IMR-90 (cell line): ENCODE results near the gene IFT74. TPM values are rescaled to one million over a fixed set of nuclear protein-coding genes. Genes with fewer than 3 reads are reported as not detected.

Source experiments
- ATAC-seq: fragments of 200-7000 bp; cut with Tn5 transposase; 2 replicates; pipeline ENCODE4 v1.9.1; 2020; ENCODE audit warnings: low read depth, mild to moderate bottlenecking, moderate library complexity
- BruUV-seq: library from RNA; stranded (reverse); fragments of 400-500 nt; replicated peaks from 2 replicates; lab custom pipeline; 2021; lab: Mats Ljungman, UMichigan
- CTCF ChIA-PET: fragments of 300-600 bp; formaldehyde crosslinking; extraction: SDS; loops from one replicate; lab custom pipeline; 2021; ENCODE audit warnings: antibody characterized with exemption; lab: Yijun Ruan, JAX
- POLR2A ChIA-PET: fragments of 300-600 bp; sonication (Branson Sonifier 250); formaldehyde crosslinking; loops from one replicate; lab custom pipeline; 2022; ENCODE audit warnings: antibody characterized with exemption; ENCODE audit not compliant: unreplicated experiment; lab: Charles Lee
- DNase-seq: peaks from one replicate; pipeline ENCODE4 v3.0.0; 2013
- H2AFZ ChIP-seq: replicated peaks from 2 replicates; pipeline ENCODE3; 2013; ENCODE audit warnings: low read length, mild to moderate bottlenecking; ENCODE audit not compliant: poor library complexity
- H2AK5ac ChIP-seq: 2 replicates; pipeline ENCODE4 v1.6.1; 2013; ENCODE audit warnings: low read depth, low read length, inconsistent platforms
- H2AK9ac ChIP-seq: replicated peaks from 2 replicates; pipeline ENCODE3; 2013; ENCODE audit warnings: mild to moderate bottlenecking, low read depth, low read length, moderate library complexity; ENCODE audit not compliant: poor library complexity
- H2BK120ac ChIP-seq: 2 replicates; pipeline ENCODE4 v1.6.1; 2013; ENCODE audit warnings: low read depth, low read length, inconsistent platforms
- H2BK15ac ChIP-seq: 3 replicates; pipeline ENCODE4 v1.6.1; 2013; ENCODE audit warnings: low read depth, low read length, inconsistent platforms
- H2BK20ac ChIP-seq: 2 replicates; pipeline ENCODE4 v1.6.1; 2013; ENCODE audit warnings: low read depth, mild to moderate bottlenecking, inconsistent platforms, low read length, moderate library complexity
- H2BK5ac ChIP-seq: 2 replicates; pipeline ENCODE4 v1.6.1; 2013; ENCODE audit warnings: mild to moderate bottlenecking, low read depth, low read length, inconsistent platforms; ENCODE audit not compliant: poor library complexity, severe bottlenecking
- H3K14ac ChIP-seq: replicated peaks from 2 replicates; pipeline ENCODE4 v1.6.1; 2013; ENCODE audit warnings: low read depth, low read length, inconsistent platforms
- H3K18ac ChIP-seq: 2 replicates; pipeline ENCODE4 v1.6.1; 2013; ENCODE audit warnings: low read depth, low read length, control low read depth
- H3K23ac ChIP-seq: 2 replicates; pipeline ENCODE4 v1.6.1; 2013; ENCODE audit warnings: low read depth, low read length, inconsistent platforms
- H3K27ac ChIP-seq: 2 replicates; pipeline ENCODE4 v1.5.1; 2013; ENCODE audit warnings: mild to moderate bottlenecking, control low read depth, low read length; ENCODE audit not compliant: insufficient read depth
- H3K27me3 ChIP-seq: 2 replicates; pipeline ENCODE4 v1.6.1; 2013; ENCODE audit warnings: low read length; ENCODE audit not compliant: control insufficient read depth, insufficient read depth
- H3K36me3 ChIP-seq: 2 replicates; pipeline ENCODE4 v1.6.1; 2013; ENCODE audit warnings: low read length, mixed read lengths; ENCODE audit not compliant: control insufficient read depth, insufficient read depth
- H3K4ac ChIP-seq: 2 replicates; pipeline ENCODE4 v1.6.1; 2013; ENCODE audit warnings: low read depth, low read length, inconsistent platforms
- H3K4me1 ChIP-seq: 2 replicates; pipeline ENCODE4 v1.6.1; 2013; ENCODE audit warnings: low read length, mixed read lengths; ENCODE audit not compliant: control insufficient read depth, insufficient read depth
- H3K4me2 ChIP-seq: 2 replicates; pipeline ENCODE4 v1.6.1; 2013; ENCODE audit warnings: low read depth, mild to moderate bottlenecking, control low read depth, low read length, moderate library complexity
- H3K4me3 ChIP-seq: 2 replicates; pipeline ENCODE4 v1.5.1; 2013; ENCODE audit warnings: low read depth, mild to moderate bottlenecking, control low read depth, low read length, moderate library complexity; ENCODE audit not compliant: insufficient read depth
- H3K56ac ChIP-seq: 2 replicates; pipeline ENCODE4 v1.6.1; 2013; ENCODE audit warnings: low read length, inconsistent platforms; ENCODE audit not compliant: insufficient read depth; ENCODE audit errors: extremely low read depth
- H3K79me1 ChIP-seq, 2 experiments: 2 replicates each; pipeline ENCODE4 v1.6.1; 2013; ENCODE audit warnings: low read length in 2 of 2, inconsistent platforms in 1 of 2, low read depth in 1 of 2
- H3K9ac ChIP-seq: 2 replicates; pipeline ENCODE4 v1.6.1; 2013; ENCODE audit warnings: low read depth, low read length, control low read depth
- H3K9me1 ChIP-seq: 2 replicates; pipeline ENCODE4 v1.6.1; 2013; ENCODE audit warnings: low read length, inconsistent platforms; ENCODE audit not compliant: insufficient read depth
- H3K9me3 ChIP-seq: 2 replicates; pipeline ENCODE4 v1.6.1; 2013; ENCODE audit warnings: low read length; ENCODE audit not compliant: control insufficient read depth, insufficient read depth
- H4K20me1 ChIP-seq: 2 replicates; pipeline ENCODE4 v1.6.1; 2013; ENCODE audit warnings: low read length, inconsistent platforms; ENCODE audit not compliant: insufficient read depth
- H4K5ac ChIP-seq: 2 replicates; pipeline ENCODE4 v1.6.1; 2013; ENCODE audit warnings: mild to moderate bottlenecking, low read depth, low read length, control low read depth
- H4K8ac ChIP-seq, 2 experiments: 2 replicates each; pipeline ENCODE4 v1.6.1; 2013; ENCODE audit warnings: low read depth in 2 of 2, low read length in 2 of 2, control low read depth in 1 of 2, inconsistent platforms in 1 of 2
- H4K91ac ChIP-seq: 2 replicates; pipeline ENCODE4 v1.6.1; 2013; ENCODE audit warnings: low read depth, low read length, inconsistent platforms; ENCODE audit not compliant: insufficient read depth
- BHLHE40 ChIP-seq: fragments of 150-350 bp; IDR thresholded peaks from 2 replicates; pipeline ENCODE4 v1.6.1; 2016; ENCODE audit warnings: mild to moderate bottlenecking, low read depth, low read length
- CEBPB ChIP-seq: IDR thresholded peaks from 2 replicates; pipeline ENCODE4 v1.6.1; 2012; ENCODE audit warnings: low read depth, low read length, improper control_type of control experiment
- CHD1 ChIP-seq: IDR thresholded peaks from 2 replicates; pipeline ENCODE4 v1.6.1; 2012; ENCODE audit warnings: low read depth, low read length, improper control_type of control experiment
- CTCF ChIP-seq: conservative IDR thresholded peaks from 2 replicates; pipeline ENCODE4 v1.5.1; 2012; ENCODE audit warnings: mild to moderate bottlenecking, low read depth, low read length, improper control_type of control experiment
- ELK1 ChIP-seq: fragments of 150-350 bp; IDR thresholded peaks from 2 replicates; pipeline ENCODE4 v1.6.1; 2016; ENCODE audit warnings: low read depth, mild to moderate bottlenecking, low read length, moderate library complexity, borderline replicate concordance
- FOS ChIP-seq: fragments of 150-350 bp; IDR thresholded peaks from 2 replicates; pipeline ENCODE4 v1.6.1; 2016; ENCODE audit warnings: low read depth, low read length
- MAFK ChIP-seq: IDR thresholded peaks from 2 replicates; pipeline ENCODE4 v1.6.1; 2012; ENCODE audit warnings: low read depth, low read length, improper control_type of control experiment
- MAZ ChIP-seq: IDR thresholded peaks from 2 replicates; pipeline ENCODE4 v1.6.1; 2012; ENCODE audit warnings: low read depth, mild to moderate bottlenecking, low read length, improper control_type of control experiment, moderate library complexity, borderline replicate concordance
- MXI1 ChIP-seq: IDR thresholded peaks from 2 replicates; pipeline ENCODE4 v1.6.1; 2012; ENCODE audit warnings: low read depth, mild to moderate bottlenecking, low read length, moderate library complexity, borderline replicate concordance
- NFE2L2 ChIP-seq: fragments of 150-350 bp; IDR thresholded peaks from 2 replicates; pipeline ENCODE4 v1.6.1; 2016; ENCODE audit warnings: low read depth, mild to moderate bottlenecking, low read length
- POLR2A ChIP-seq: IDR thresholded peaks from 2 replicates; pipeline ENCODE4 v1.6.1; 2012; ENCODE audit warnings: mild to moderate bottlenecking, low read depth, low read length
- RAD21 ChIP-seq: IDR thresholded peaks from 2 replicates; pipeline ENCODE4 v1.6.1; 2012; ENCODE audit warnings: low read length, improper control_type of control experiment
- RCOR1 ChIP-seq: IDR thresholded peaks from 2 replicates; pipeline ENCODE4 v1.6.1; 2012; ENCODE audit warnings: mild to moderate bottlenecking, low read length, improper control_type of control experiment; ENCODE audit not compliant: insufficient replicate concordance
- RFX5 ChIP-seq: IDR thresholded peaks from 2 replicates; pipeline ENCODE4 v1.8.0; 2012; ENCODE audit warnings: low read depth, mild to moderate bottlenecking, low read length, moderate library complexity
- SMC3 ChIP-seq: fragments of 150-350 bp; IDR thresholded peaks from 2 replicates; pipeline ENCODE4 v1.6.1; 2016; ENCODE audit warnings: low read depth, mild to moderate bottlenecking, antibody characterized with exemption, low read length, moderate library complexity
- WGBS, 2 experiments: methylation state at CpG; one replicate each; pipeline versions ENCODE4 v1.1.5 to v1.1.7; 2013; ENCODE audit warnings: missing lambda C conversion rate in 2 of 2; ENCODE audit not compliant: insufficient read length in 1 of 2; ENCODE audit errors: extremely low coverage in 2 of 2; 5-methylcytosine and 5-hydroxymethylcytosine counted together
- dilution Hi-C: fragments of 300-500 bp; cut with HindIII; formaldehyde crosslinking; loops from one replicate; pipeline ENCODE4 v1.14.3; 2018; ENCODE audit warnings: low sequenced_read_pairs; ENCODE audit not compliant: unreplicated experiment
- in situ Hi-C: fragments of 300-500 bp; cut with MboI; formaldehyde crosslinking; loops from 3 replicates; pipeline ENCODE4 v1.14.3; 2019; ENCODE audit warnings: low sequenced_read_pairs, inconsistent platforms, mixed read lengths
- intact Hi-C: fragments of 100-400 bp; cut with micrococcal nuclease; formaldehyde crosslinking; loops from 2 replicates; pipeline ENCODE4 v1.10.0; 2022
- polyA plus RNA-seq, 3 experiments: library from polyadenylated mRNA; depleted of rRNA; stranded (reverse); fragments of >200 nt; gene quantifications; 2 replicates each; pipeline ENCODE4 v1.2.3, GENCODE V29; 2012; ENCODE audit warnings: low replicate concordance in 1 of 3
- total RNA-seq: library from RNA; depleted of rRNA; stranded (reverse); fragments of >200 nt; gene quantifications from 2 replicates; pipeline ENCODE4 v1.2.3, GENCODE V29; 2012
- TF ChIP-seq, protein P1 (sequence below): fragments of 150-350 bp; IDR thresholded peaks from 2 replicates; pipeline ENCODE4 v1.6.1; 2017; ENCODE audit warnings: mild to moderate bottlenecking, antibody characterized with exemption, low read length, low read depth

IFT74 gene
- total and polyA plus RNA-seq, 2 of the 4 experiments (the other 2 are of a cell fraction): 4.6 to 12.2 TPM

- no CpG with 5 or more reads among the region's 5 CpGs for WGBS, 2 experiments
- Histone ChIP-seq H4K5ac (no peak overlapping the region), H3K4me1 (peaks cover 2% of the 10 kb centered on the region; the same call in 1 of the 2 replicates), H3K14ac (no peak overlapping the region), H4K20me1 (no peaks in the 10 kb centered on the region), H3K18ac (no peak overlapping the region), H3K4ac (no peak overlapping the region), H2BK15ac (no peak overlapping the region), H3K56ac (no peak overlapping the region), H4K8ac (no peak overlapping the region), H3K9me1 (no peaks in the 10 kb centered on the region), H4K91ac (no peak overlapping the region), H2BK20ac (no peak overlapping the region), H3K23ac (no peak overlapping the region), H2BK5ac (no peak overlapping the region), H3K4me3 (no peak overlapping the region), H3K36me3 (peaks cover 1% of the 10 kb centered on the region; the same call in 1 of the 2 replicates), H2AFZ (no peak overlapping the region), H3K9me3 (no peaks in the 10 kb centered on the region), H3K27me3 (no peaks in the 10 kb centered on the region), H3K4me2 (no peak overlapping the region), H3K79me1 (peaks cover 6 to 17% of the 10 kb centered on the region in 2 experiments; a peak in 2 of 4 replicates), H3K27ac (no peak overlapping the region), H2BK120ac (no peak overlapping the region), H3K9ac (no peak overlapping the region), H2AK9ac (no peak overlapping the region), H2AK5ac (no peak overlapping the region)
- dilution Hi-C loops: no loop called here
- ChIA-PET CTCF (no interaction called here), POLR2A (no interaction called here)
- intact Hi-C loops: no loop called here
- in situ Hi-C loops: no loop called here
- no TSS peak for BruUV-seq
- ATAC-seq (no peak), DNase-seq (no peak)
- TF ChIP-seq FOS: no peak
- no peak for TF ChIP-seq MXI1
- no peak for TF ChIP-seq RFX5
- TF ChIP-seq ELK1: no peak
- TF ChIP-seq POLR2A: no peak
- TF ChIP-seq RAD21: no peak
- TF ChIP-seq RCOR1: no peak
- no peak for TF ChIP-seq BHLHE40
- TF ChIP-seq SMC3: no peak
- TF ChIP-seq MAFK: no peak
- no peak for TF ChIP-seq CTCF
- no peak for TF ChIP-seq CHD1
- TF ChIP-seq NFE2L2: no peak
- TF ChIP-seq MAZ: no peak
- no peak for TF ChIP-seq CEBPB
- TF ChIP-seq, protein P1, sequence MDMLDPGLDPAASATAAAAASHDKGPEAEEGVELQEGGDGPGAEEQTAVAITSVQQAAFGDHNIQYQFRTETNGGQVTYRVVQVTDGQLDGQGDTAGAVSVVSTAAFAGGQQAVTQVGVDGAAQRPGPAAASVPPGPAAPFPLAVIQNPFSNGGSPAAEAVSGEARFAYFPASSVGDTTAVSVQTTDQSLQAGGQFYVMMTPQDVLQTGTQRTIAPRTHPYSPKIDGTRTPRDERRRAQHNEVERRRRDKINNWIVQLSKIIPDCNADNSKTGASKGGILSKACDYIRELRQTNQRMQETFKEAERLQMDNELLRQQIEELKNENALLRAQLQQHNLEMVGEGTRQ: no peak
These were observed 17.8 kb downstream of the IFT74 start for GRCh38 chr9:26973989-26974388.
